ENCODE results near the gene AKAP6.

The AKAP6 gene

GRCh38 chr14:32318087-32318795, 10.9 kb upstream of the AKAP6 start:
- CTCF ChIA-PET: no interaction called here

GRCh38 chr14:32319368-32320049, 9.6 kb upstream of the AKAP6 start:
- no peak for DNase-seq (ENCODE audit: low spot score)
- peak overlapping the region; percentile 68 for H3K27ac ChIP-seq
- no peak for TF ChIP-seq CTCF (conservative IDR thresholded peaks at IDR 0.05; ENCODE audit: low read depth)
- ChIA-PET CTCF (interaction anchor here (0.6 kb wide), 1 partner anchor 83 kb away, joined by 5 read pairs; no protein-coding TSS in a partner anchor), POLR2A (ENCODE audit: low non-redundant PET) (no interaction called here)

More at GRCh38 chr14:32318087-32318795, 10.9 kb upstream of the AKAP6 start:
- no peak for DNase-seq (ENCODE audit: low spot score)
- no peak overlapping the region for H3K27ac ChIP-seq
- POLR2A ChIA-PET (ENCODE audit: low non-redundant PET): no interaction called here
- no peak for TF ChIP-seq CTCF (conservative IDR thresholded peaks at IDR 0.05; ENCODE audit: low read depth)

GRCh38 chr14:32324601-32325000, 4.5 kb upstream of the AKAP6 start:
- H3K27ac ChIP-seq: no peak overlapping the region
- ChIA-PET CTCF (no interaction called here), POLR2A (ENCODE audit: low non-redundant PET) (no interaction called here)
- DNase-seq (ENCODE audit: low spot score): no peak
- no peak for TF ChIP-seq CTCF (conservative IDR thresholded peaks at IDR 0.05; ENCODE audit: low read depth)

- ChIA-PET CTCF (no interaction called here), POLR2A (ENCODE audit: low non-redundant PET) (no interaction called here)
- DNase-seq (ENCODE audit: low spot score): no peak
- no peak for TF ChIP-seq CTCF (conservative IDR thresholded peaks at IDR 0.05; ENCODE audit: low read depth)
- no peak overlapping the region for H3K27ac ChIP-seq
Observed at GRCh38 chr14:32327255-32327961, 1.7 kb upstream of the AKAP6 start.

GRCh38 chr14:32329690-32330285, 690 bp downstream of the AKAP6 start:
- ChIA-PET POLR2A (ENCODE audit: low non-redundant PET) (no interaction called here), CTCF (no interaction called here)
- no peak for TF ChIP-seq CTCF (conservative IDR thresholded peaks at IDR 0.05; ENCODE audit: low read depth)
- H3K27ac ChIP-seq: no peak overlapping the region
- no peak for DNase-seq (ENCODE audit: low spot score)

- H3K27ac ChIP-seq: no peak overlapping the region
- POLR2A ChIA-PET (ENCODE audit: low non-redundant PET): no interaction called here
- CTCF ChIA-PET: no interaction called here
- DNase-seq (ENCODE audit: low spot score): no peak
- no peak for TF ChIP-seq CTCF (conservative IDR thresholded peaks at IDR 0.05; ENCODE audit: low read depth)
Observed at GRCh38 chr14:32330351-32331111, 1.4 kb downstream of the AKAP6 start.
